IMR-90 (cell line): ENCODE measurements around the gene HIRA. TPM values are rescaled to one million over a fixed set of nuclear protein-coding genes. Genes with fewer than 3 reads are reported as not detected.
A peak's percentile ranks its signal among the peaks of the same experiment; 100 is the strongest.

Source experiments
- ATAC-seq: fragments of 200-7000 bp; cut with Tn5 transposase; 2 replicates; pipeline ENCODE4 v1.9.1; 2020; ENCODE audit warnings: low read depth, mild to moderate bottlenecking, moderate library complexity
- BruUV-seq: library from RNA; stranded (reverse); fragments of 400-500 nt; replicated peaks from 2 replicates; lab custom pipeline; 2021; lab: Mats Ljungman, UMichigan
- CTCF ChIA-PET: fragments of 300-600 bp; formaldehyde crosslinking; extraction: SDS; loops from one replicate; lab custom pipeline; 2021; ENCODE audit warnings: antibody characterized with exemption; lab: Yijun Ruan, JAX
- POLR2A ChIA-PET: fragments of 300-600 bp; sonication (Branson Sonifier 250); formaldehyde crosslinking; loops from one replicate; lab custom pipeline; 2022; ENCODE audit warnings: antibody characterized with exemption; ENCODE audit not compliant: unreplicated experiment; lab: Charles Lee
- DNase-seq: peaks from one replicate; pipeline ENCODE4 v3.0.0; 2013
- H2AFZ ChIP-seq: replicated peaks from 2 replicates; pipeline ENCODE3; 2013; ENCODE audit warnings: low read length, mild to moderate bottlenecking; ENCODE audit not compliant: poor library complexity
- H2AK5ac ChIP-seq: 2 replicates; pipeline ENCODE4 v1.6.1; 2013; ENCODE audit warnings: low read depth, low read length, inconsistent platforms
- H2AK9ac ChIP-seq: replicated peaks from 2 replicates; pipeline ENCODE3; 2013; ENCODE audit warnings: mild to moderate bottlenecking, low read depth, low read length, moderate library complexity; ENCODE audit not compliant: poor library complexity
- H2BK120ac ChIP-seq: 2 replicates; pipeline ENCODE4 v1.6.1; 2013; ENCODE audit warnings: low read depth, low read length, inconsistent platforms
- H2BK15ac ChIP-seq: 3 replicates; pipeline ENCODE4 v1.6.1; 2013; ENCODE audit warnings: low read depth, low read length, inconsistent platforms
- H2BK20ac ChIP-seq: 2 replicates; pipeline ENCODE4 v1.6.1; 2013; ENCODE audit warnings: low read depth, mild to moderate bottlenecking, inconsistent platforms, low read length, moderate library complexity
- H2BK5ac ChIP-seq: 2 replicates; pipeline ENCODE4 v1.6.1; 2013; ENCODE audit warnings: mild to moderate bottlenecking, low read depth, low read length, inconsistent platforms; ENCODE audit not compliant: poor library complexity, severe bottlenecking
- H3K14ac ChIP-seq: replicated peaks from 2 replicates; pipeline ENCODE4 v1.6.1; 2013; ENCODE audit warnings: low read depth, low read length, inconsistent platforms
- H3K18ac ChIP-seq: 2 replicates; pipeline ENCODE4 v1.6.1; 2013; ENCODE audit warnings: low read depth, low read length, control low read depth
- H3K23ac ChIP-seq: 2 replicates; pipeline ENCODE4 v1.6.1; 2013; ENCODE audit warnings: low read depth, low read length, inconsistent platforms
- H3K27ac ChIP-seq: 2 replicates; pipeline ENCODE4 v1.5.1; 2013; ENCODE audit warnings: mild to moderate bottlenecking, control low read depth, low read length; ENCODE audit not compliant: insufficient read depth
- H3K27me3 ChIP-seq: 2 replicates; pipeline ENCODE4 v1.6.1; 2013; ENCODE audit warnings: low read length; ENCODE audit not compliant: control insufficient read depth, insufficient read depth
- H3K36me3 ChIP-seq: 2 replicates; pipeline ENCODE4 v1.6.1; 2013; ENCODE audit warnings: low read length, mixed read lengths; ENCODE audit not compliant: control insufficient read depth, insufficient read depth
- H3K4ac ChIP-seq: 2 replicates; pipeline ENCODE4 v1.6.1; 2013; ENCODE audit warnings: low read depth, low read length, inconsistent platforms
- H3K4me1 ChIP-seq: 2 replicates; pipeline ENCODE4 v1.6.1; 2013; ENCODE audit warnings: low read length, mixed read lengths; ENCODE audit not compliant: control insufficient read depth, insufficient read depth
- H3K4me2 ChIP-seq: 2 replicates; pipeline ENCODE4 v1.6.1; 2013; ENCODE audit warnings: low read depth, mild to moderate bottlenecking, control low read depth, low read length, moderate library complexity
- H3K4me3 ChIP-seq: 2 replicates; pipeline ENCODE4 v1.5.1; 2013; ENCODE audit warnings: low read depth, mild to moderate bottlenecking, control low read depth, low read length, moderate library complexity; ENCODE audit not compliant: insufficient read depth
- H3K56ac ChIP-seq: 2 replicates; pipeline ENCODE4 v1.6.1; 2013; ENCODE audit warnings: low read length, inconsistent platforms; ENCODE audit not compliant: insufficient read depth; ENCODE audit errors: extremely low read depth
- H3K79me1 ChIP-seq, 2 experiments: 2 replicates each; pipeline ENCODE4 v1.6.1; 2013; ENCODE audit warnings: low read length in 2 of 2, inconsistent platforms in 1 of 2, low read depth in 1 of 2
- H3K9ac ChIP-seq: 2 replicates; pipeline ENCODE4 v1.6.1; 2013; ENCODE audit warnings: low read depth, low read length, control low read depth
- H3K9me1 ChIP-seq: 2 replicates; pipeline ENCODE4 v1.6.1; 2013; ENCODE audit warnings: low read length, inconsistent platforms; ENCODE audit not compliant: insufficient read depth
- H3K9me3 ChIP-seq: 2 replicates; pipeline ENCODE4 v1.6.1; 2013; ENCODE audit warnings: low read length; ENCODE audit not compliant: control insufficient read depth, insufficient read depth
- H4K20me1 ChIP-seq: 2 replicates; pipeline ENCODE4 v1.6.1; 2013; ENCODE audit warnings: low read length, inconsistent platforms; ENCODE audit not compliant: insufficient read depth
- H4K5ac ChIP-seq: 2 replicates; pipeline ENCODE4 v1.6.1; 2013; ENCODE audit warnings: mild to moderate bottlenecking, low read depth, low read length, control low read depth
- H4K8ac ChIP-seq, 2 experiments: 2 replicates each; pipeline ENCODE4 v1.6.1; 2013; ENCODE audit warnings: low read depth in 2 of 2, low read length in 2 of 2, control low read depth in 1 of 2, inconsistent platforms in 1 of 2
- H4K91ac ChIP-seq: 2 replicates; pipeline ENCODE4 v1.6.1; 2013; ENCODE audit warnings: low read depth, low read length, inconsistent platforms; ENCODE audit not compliant: insufficient read depth
- BHLHE40 ChIP-seq: fragments of 150-350 bp; IDR thresholded peaks from 2 replicates; pipeline ENCODE4 v1.6.1; 2016; ENCODE audit warnings: mild to moderate bottlenecking, low read depth, low read length
- CHD1 ChIP-seq: IDR thresholded peaks from 2 replicates; pipeline ENCODE4 v1.6.1; 2012; ENCODE audit warnings: low read depth, low read length, improper control_type of control experiment
- MAZ ChIP-seq: IDR thresholded peaks from 2 replicates; pipeline ENCODE4 v1.6.1; 2012; ENCODE audit warnings: low read depth, mild to moderate bottlenecking, low read length, improper control_type of control experiment, moderate library complexity, borderline replicate concordance
- MXI1 ChIP-seq: IDR thresholded peaks from 2 replicates; pipeline ENCODE4 v1.6.1; 2012; ENCODE audit warnings: low read depth, mild to moderate bottlenecking, low read length, moderate library complexity, borderline replicate concordance
- NFE2L2 ChIP-seq: fragments of 150-350 bp; IDR thresholded peaks from 2 replicates; pipeline ENCODE4 v1.6.1; 2016; ENCODE audit warnings: low read depth, mild to moderate bottlenecking, low read length
- POLR2A ChIP-seq: IDR thresholded peaks from 2 replicates; pipeline ENCODE4 v1.6.1; 2012; ENCODE audit warnings: mild to moderate bottlenecking, low read depth, low read length
- RAD21 ChIP-seq: IDR thresholded peaks from 2 replicates; pipeline ENCODE4 v1.6.1; 2012; ENCODE audit warnings: low read length, improper control_type of control experiment
- RCOR1 ChIP-seq: IDR thresholded peaks from 2 replicates; pipeline ENCODE4 v1.6.1; 2012; ENCODE audit warnings: mild to moderate bottlenecking, low read length, improper control_type of control experiment; ENCODE audit not compliant: insufficient replicate concordance
- RFX5 ChIP-seq: IDR thresholded peaks from 2 replicates; pipeline ENCODE4 v1.8.0; 2012; ENCODE audit warnings: low read depth, mild to moderate bottlenecking, low read length, moderate library complexity
- SMC3 ChIP-seq: fragments of 150-350 bp; IDR thresholded peaks from 2 replicates; pipeline ENCODE4 v1.6.1; 2016; ENCODE audit warnings: low read depth, mild to moderate bottlenecking, antibody characterized with exemption, low read length, moderate library complexity
- WGBS, 2 experiments: methylation state at CpG; one replicate each; pipeline versions ENCODE4 v1.1.5 to v1.1.7; 2013; ENCODE audit warnings: missing lambda C conversion rate in 2 of 2; ENCODE audit not compliant: insufficient read length in 1 of 2; ENCODE audit errors: extremely low coverage in 2 of 2; 5-methylcytosine and 5-hydroxymethylcytosine counted together
- dilution Hi-C: fragments of 300-500 bp; cut with HindIII; formaldehyde crosslinking; loops from one replicate; pipeline ENCODE4 v1.14.3; 2018; ENCODE audit warnings: low sequenced_read_pairs; ENCODE audit not compliant: unreplicated experiment
- in situ Hi-C: fragments of 300-500 bp; cut with MboI; formaldehyde crosslinking; loops from 3 replicates; pipeline ENCODE4 v1.14.3; 2019; ENCODE audit warnings: low sequenced_read_pairs, inconsistent platforms, mixed read lengths
- intact Hi-C: fragments of 100-400 bp; cut with micrococcal nuclease; formaldehyde crosslinking; loops from 2 replicates; pipeline ENCODE4 v1.10.0; 2022
- polyA plus RNA-seq, 3 experiments: library from polyadenylated mRNA; depleted of rRNA; stranded (reverse); fragments of >200 nt; gene quantifications; 2 replicates each; pipeline ENCODE4 v1.2.3, GENCODE V29; 2012; ENCODE audit warnings: low replicate concordance in 1 of 3
- total RNA-seq: library from RNA; depleted of rRNA; stranded (reverse); fragments of >200 nt; gene quantifications from 2 replicates; pipeline ENCODE4 v1.2.3, GENCODE V29; 2012
- TF ChIP-seq, protein P1 (sequence below): conservative IDR thresholded peaks from 2 replicates; pipeline ENCODE4 v1.5.1; 2012; ENCODE audit warnings: mild to moderate bottlenecking, low read depth, low read length, improper control_type of control experiment
- TF ChIP-seq, protein P2 (sequence below): fragments of 150-350 bp; IDR thresholded peaks from 2 replicates; pipeline ENCODE4 v1.6.1; 2017; ENCODE audit warnings: mild to moderate bottlenecking, antibody characterized with exemption, low read length, low read depth

The HIRA gene
- total and polyA plus RNA-seq, 2 of the 4 experiments (the other 2 are of a cell fraction): 14.5 to 24.2 TPM

DNA sequence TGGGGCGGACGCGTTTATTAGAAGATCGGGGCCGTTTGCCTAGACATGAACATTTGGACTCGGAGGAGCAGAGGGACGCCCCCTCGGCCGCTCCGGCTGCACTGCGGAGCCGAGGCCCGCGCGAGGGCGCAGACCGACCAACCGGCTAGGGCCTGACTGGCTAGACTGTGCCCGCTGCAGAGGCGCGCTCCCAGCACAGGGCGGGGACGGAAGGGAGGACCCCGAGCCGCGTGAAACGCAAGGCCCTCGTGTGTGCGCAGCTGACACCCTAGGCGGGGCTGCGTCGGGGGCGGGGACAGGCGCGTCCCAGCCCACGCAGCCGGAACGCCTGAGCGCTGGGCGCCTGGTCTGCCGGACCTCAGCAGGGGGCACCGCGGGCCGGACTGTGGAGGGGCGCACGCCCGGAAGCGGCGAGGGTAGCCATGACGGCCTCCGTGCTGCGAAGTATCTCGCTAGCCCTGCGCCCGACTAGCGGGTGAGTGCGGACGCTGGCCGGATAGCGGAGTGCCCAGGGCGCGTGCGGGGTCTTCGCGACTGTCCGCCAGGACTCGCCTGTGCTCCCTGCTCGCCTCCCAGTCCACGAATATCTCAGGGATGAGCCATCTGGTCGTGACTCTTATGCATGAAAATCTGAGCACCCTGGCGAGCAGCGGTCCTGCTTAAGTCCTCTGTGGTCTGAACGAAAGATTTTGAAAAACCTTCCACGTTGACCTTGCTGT is 759 bp upstream of the HIRA start, which contains the start of gene MRPL40:
Gene MRPL40, plus strand, starts transcription at position 413 of the 719 bp plus-strand sequence. Its CDS starts 10 bp downstream, at position 423.
- Histone ChIP-seq H4K20me1 (peaks cover 23% of the 10 kb centered on the region), H3K9me1 (peaks cover 4% of the 10 kb centered on the region; the same call in 1 of the 2 replicates), H3K4me1 (peaks cover 3% of the 10 kb centered on the region), H4K8ac (peak within 1 kb of the TSS; percentile 92 to 99), H2BK5ac (peak within 1 kb of the TSS; percentile 96), H2BK15ac (no peak within 1 kb of the TSS), H3K9ac (peak within 1 kb of the TSS; percentile 93), H3K56ac (peak within 1 kb of the TSS; percentile 70), H2AK5ac (peak within 1 kb of the TSS; percentile 90), H2BK120ac (peak within 1 kb of the TSS; percentile 71; the same call in 1 of the 2 replicates), H3K14ac (peak within 1 kb of the TSS; percentile 99), H2BK20ac (no peak within 1 kb of the TSS), H3K79me1 (peaks cover 11 to 66% of the 10 kb centered on the region in 2 experiments; a peak in 3 of 4 replicates), H3K9me3 (no peaks in the 10 kb centered on the region), H2AFZ (peak within 1 kb of the TSS; percentile 99), H3K27ac (peak within 1 kb of the TSS; percentile 88), H3K18ac (peak within 1 kb of the TSS; percentile 50), H3K23ac (peak within 1 kb of the TSS; percentile 99), H3K36me3 (peaks cover 13% of the 10 kb centered on the region), H2AK9ac (peak within 1 kb of the TSS; percentile 99), H4K5ac (peak within 1 kb of the TSS; percentile 86), H3K4me3 (peak within 1 kb of the TSS; percentile 81), H3K4ac (peak within 1 kb of the TSS; percentile 99), H4K91ac (peak within 1 kb of the TSS; percentile 90), H3K4me2 (peak within 1 kb of the TSS; percentile 78), H3K27me3 (no peaks in the 10 kb centered on the region)
- DNase-seq (peak; percentile 93), ATAC-seq (peak; percentile 90)
- WGBS, 2 experiments: 0% methylated on average over 49 of the region's 74 CpGs; no CpG with 5 or more reads in 1 of the 2 experiments
- no TSS peak for BruUV-seq
- intact Hi-C loops: no loop called here
- CTCF ChIA-PET: no interaction called here
- dilution Hi-C loops: no loop called here
- in situ Hi-C loops: no loop called here
- POLR2A ChIA-PET: no interaction called here
- TF ChIP-seq, protein P1, sequence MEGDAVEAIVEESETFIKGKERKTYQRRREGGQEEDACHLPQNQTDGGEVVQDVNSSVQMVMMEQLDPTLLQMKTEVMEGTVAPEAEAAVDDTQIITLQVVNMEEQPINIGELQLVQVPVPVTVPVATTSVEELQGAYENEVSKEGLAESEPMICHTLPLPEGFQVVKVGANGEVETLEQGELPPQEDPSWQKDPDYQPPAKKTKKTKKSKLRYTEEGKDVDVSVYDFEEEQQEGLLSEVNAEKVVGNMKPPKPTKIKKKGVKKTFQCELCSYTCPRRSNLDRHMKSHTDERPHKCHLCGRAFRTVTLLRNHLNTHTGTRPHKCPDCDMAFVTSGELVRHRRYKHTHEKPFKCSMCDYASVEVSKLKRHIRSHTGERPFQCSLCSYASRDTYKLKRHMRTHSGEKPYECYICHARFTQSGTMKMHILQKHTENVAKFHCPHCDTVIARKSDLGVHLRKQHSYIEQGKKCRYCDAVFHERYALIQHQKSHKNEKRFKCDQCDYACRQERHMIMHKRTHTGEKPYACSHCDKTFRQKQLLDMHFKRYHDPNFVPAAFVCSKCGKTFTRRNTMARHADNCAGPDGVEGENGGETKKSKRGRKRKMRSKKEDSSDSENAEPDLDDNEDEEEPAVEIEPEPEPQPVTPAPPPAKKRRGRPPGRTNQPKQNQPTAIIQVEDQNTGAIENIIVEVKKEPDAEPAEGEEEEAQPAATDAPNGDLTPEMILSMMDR: 0 out of 2 replicates have a peak, but pooled peaks have one; percentile 11
- TF ChIP-seq RCOR1 (no peak), RAD21 (no peak), SMC3 (no peak), MXI1 (peak; percentile 87), BHLHE40 (peak; percentile 40; the same call in 1 of the 2 replicates), MAZ (peak; percentile 95; the same call in 1 of the 2 replicates), RFX5 (no peak), POLR2A (peak; percentile 77), CHD1 (peak; percentile 88), NFE2L2 (no peak; the same call in 1 of the 2 replicates)
- TF ChIP-seq, protein P2, sequence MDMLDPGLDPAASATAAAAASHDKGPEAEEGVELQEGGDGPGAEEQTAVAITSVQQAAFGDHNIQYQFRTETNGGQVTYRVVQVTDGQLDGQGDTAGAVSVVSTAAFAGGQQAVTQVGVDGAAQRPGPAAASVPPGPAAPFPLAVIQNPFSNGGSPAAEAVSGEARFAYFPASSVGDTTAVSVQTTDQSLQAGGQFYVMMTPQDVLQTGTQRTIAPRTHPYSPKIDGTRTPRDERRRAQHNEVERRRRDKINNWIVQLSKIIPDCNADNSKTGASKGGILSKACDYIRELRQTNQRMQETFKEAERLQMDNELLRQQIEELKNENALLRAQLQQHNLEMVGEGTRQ: peak; percentile 57
